ENCODE data around the gene ADCK1.

DNA sequence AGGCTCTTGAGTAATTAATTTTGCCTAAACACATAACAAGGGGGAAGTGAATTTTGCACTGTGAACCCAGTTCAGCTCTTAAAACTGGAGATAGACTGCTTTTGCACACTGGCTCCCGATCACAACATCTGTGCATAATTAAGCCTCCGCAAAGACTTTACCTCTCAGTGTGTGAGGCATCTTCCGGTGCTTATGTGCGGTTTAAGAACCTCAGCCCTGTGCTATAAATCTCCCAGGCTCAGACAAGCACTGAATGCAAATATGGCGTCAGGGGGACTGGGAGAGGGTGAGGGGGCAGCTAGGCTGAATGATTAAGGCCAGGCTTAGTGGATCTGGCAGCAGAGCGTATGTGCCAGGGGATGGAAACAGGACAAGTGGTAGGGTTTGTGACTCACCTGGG lies 103.3 kb downstream of the ADCK1 start:
- TF ChIP-seq FOXM1 (IDR thresholded peaks at IDR 0.05; ENCODE audit: borderline replicate concordance) (no peak), TARDBP (IDR thresholded peaks at IDR 0.05) (no peak), HDGF (IDR thresholded peaks at IDR 0.05; ENCODE audit: borderline replicate concordance) (no peak), ELF4 (IDR thresholded peaks at IDR 0.05) (no peak), ARNT (IDR thresholded peaks at IDR 0.05) (no peak), L3MBTL2 (conservative IDR thresholded peaks at IDR 0.05) (no peak), SUZ12 (IDR thresholded peaks at IDR 0.05) (no peak), SP1 (IDR thresholded peaks at IDR 0.05) (no peak), BHLHE40 (IDR thresholded peaks at IDR 0.05; ENCODE audit: borderline replicate concordance) (no peak), FOXK2 (IDR thresholded peaks at IDR 0.05) (no peak)
- TF ChIP-seq, protein P1, sequence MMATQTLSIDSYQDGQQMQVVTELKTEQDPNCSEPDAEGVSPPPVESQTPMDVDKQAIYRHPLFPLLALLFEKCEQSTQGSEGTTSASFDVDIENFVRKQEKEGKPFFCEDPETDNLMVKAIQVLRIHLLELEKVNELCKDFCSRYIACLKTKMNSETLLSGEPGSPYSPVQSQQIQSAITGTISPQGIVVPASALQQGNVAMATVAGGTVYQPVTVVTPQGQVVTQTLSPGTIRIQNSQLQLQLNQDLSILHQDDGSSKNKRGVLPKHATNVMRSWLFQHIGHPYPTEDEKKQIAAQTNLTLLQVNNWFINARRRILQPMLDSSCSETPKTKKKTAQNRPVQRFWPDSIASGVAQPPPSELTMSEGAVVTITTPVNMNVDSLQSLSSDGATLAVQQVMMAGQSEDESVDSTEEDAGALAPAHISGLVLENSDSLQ (IDR thresholded peaks at IDR 0.05): no peak

Measured in HEK293T (cell line).